HG02623 (cell line): ENCODE results near the gene GPAM.
"Not testable (repeated sequence)": the region's sequence is repeated elsewhere in the genome, so short reads cannot be mapped to it uniquely, and the experiment has no call there.

Source experiments
- ATAC-seq: cut with Tn5 transposase; IDR thresholded peaks from one replicate; pipeline ENCODE4 v1.9.1; 2021; ENCODE audit warnings: moderate library complexity; ENCODE audit not compliant: unreplicated experiment

Gene GPAM

GRCh38 chr10:112137154-112137987 lies 46.2 kb downstream of the GPAM start:
- ATAC-seq = no peak

- no peak for ATAC-seq
Observed at GRCh38 chr10:112136486-112137153, 46.9 kb downstream of the GPAM start.

GRCh38 chr10:112135604-112136003 lies 48.0 kb downstream of the GPAM start:
- ATAC-seq = no peak

- no peak for ATAC-seq
Observed at GRCh38 chr10:112132435-112132834, 51.1 kb downstream of the GPAM start.

- no peak for ATAC-seq
Observed at GRCh38 chr10:112131996-112132395, 51.6 kb downstream of the GPAM start.

GRCh38 chr10:112131346-112131745 lies 52.2 kb downstream of the GPAM start:
- no peak for ATAC-seq

GRCh38 chr10:112126901-112127300 lies 56.7 kb downstream of the GPAM start:
- no peak for ATAC-seq

GRCh38 chr10:112126172-112126571 lies 57.4 kb downstream of the GPAM start:
- no peak for ATAC-seq

GRCh38 chr10:112124866-112125265 lies 58.7 kb downstream of the GPAM start:
- ATAC-seq = no peak

- ATAC-seq = no peak
Observed at GRCh38 chr10:112122827-112123226, 60.7 kb downstream of the GPAM start.

GRCh38 chr10:112120491-112120890 lies 63.1 kb downstream of the GPAM start:
- ATAC-seq = no peak

GRCh38 chr10:112115781-112116385 lies 67.7 kb downstream of the GPAM start:
- ATAC-seq = peak; percentile 78

GRCh38 chr10:112109779-112110178 lies 73.8 kb downstream of the GPAM start:
- ATAC-seq = not testable (repeated sequence)
